Naive thymus-derived CD4-positive, alpha-beta T cell (primary cell): ENCODE measurements around the gene C1QTNF3. TPM values are rescaled to one million over a fixed set of nuclear protein-coding genes. Genes with fewer than 3 reads are reported as not detected.

Experiments used
- ATAC-seq: fragments of 150-1000 bp; cut with Tn5 transposase; 2 replicates; pipeline ENCODE4 v1.10.0; 2021; ENCODE audit warnings: mild to moderate bottlenecking, moderate library complexity
- CTCF ChIA-PET: fragments of 350-600 bp; sonication (Branson Sonifier 250); formaldehyde crosslinking; loops from one replicate; lab custom pipeline; 2021; ENCODE audit warnings: antibody characterized with exemption; lab: Charles Lee
- POLR2A ChIA-PET: fragments of 350-600 bp; sonication (Branson Sonifier 250); formaldehyde crosslinking; loops from one replicate; lab custom pipeline; 2021; ENCODE audit warnings: antibody characterized with exemption, inconsistent platforms; lab: Charles Lee
- DNase-seq, 9 donors: peaks; one replicate each; pipeline versions ENCODE4 v3.0.0 to v3.0.0-alpha.2; 2020 to 2022; ENCODE audit warnings: mixed read lengths in 1 of 9
- H3K27ac ChIP-seq: one replicate; pipeline ENCODE4 v1.7.0; 2013; ENCODE audit warnings: mild to moderate bottlenecking, low read depth, low read length, moderate library complexity
- H3K27me3 ChIP-seq, 2 donors: one replicate each; pipeline ENCODE4 v1.7.0; 2013; ENCODE audit warnings: low read length in 2 of 2, mild to moderate bottlenecking in 2 of 2, moderate library complexity in 2 of 2; ENCODE audit not compliant: control insufficient read depth in 2 of 2, insufficient read depth in 2 of 2
- H3K36me3 ChIP-seq, 3 experiments: 1 replicate in 2 of 3; 2 replicates in 1 of 3; pipeline ENCODE4 v1.7.0; 2013; ENCODE audit warnings: low read length in 3 of 3, mild to moderate bottlenecking in 3 of 3, moderate library complexity in 1 of 3; ENCODE audit not compliant: insufficient read depth in 3 of 3, control insufficient read depth in 2 of 3
- H3K4me1 ChIP-seq, 2 donors: one replicate each; pipeline ENCODE4 v1.7.0; 2013; ENCODE audit warnings: low read length in 2 of 2, mild to moderate bottlenecking in 2 of 2, moderate library complexity in 1 of 2; ENCODE audit not compliant: control insufficient read depth in 2 of 2, insufficient read depth in 2 of 2
- H3K4me3 ChIP-seq: 2 replicates; pipeline ENCODE4 v1.7.0; 2013; ENCODE audit warnings: mild to moderate bottlenecking, low read length
- H3K9me3 ChIP-seq, 3 experiments: 1 replicate in 2 of 3; 2 replicates in 1 of 3; pipeline ENCODE4 v1.7.0; 2013; ENCODE audit warnings: low read length in 3 of 3; ENCODE audit not compliant: control insufficient read depth in 2 of 3
- H3K27ac Mint-ChIP-seq, 9 donors: one replicate each; pipeline ENCODE4 v1.8.0; 2020 to 2022; ENCODE audit warnings: mixed read lengths in 9 of 9, mild to moderate bottlenecking in 8 of 9, moderate library complexity in 5 of 9, inconsistent platforms in 2 of 9
- H3K27me3 Mint-ChIP-seq, 5 donors: one replicate each; pipeline ENCODE4 v1.8.0; 2021 to 2022; ENCODE audit warnings: mixed read lengths in 5 of 5, mild to moderate bottlenecking in 1 of 5
- H3K36me3 Mint-ChIP-seq, 5 donors: one replicate each; pipeline ENCODE4 v1.8.0; 2020 to 2022; ENCODE audit warnings: mixed read lengths in 5 of 5, mild to moderate bottlenecking in 3 of 5, inconsistent platforms in 1 of 5
- H3K4me1 Mint-ChIP-seq, 7 donors: one replicate each; pipeline ENCODE4 v1.8.0; 2020 to 2022; ENCODE audit warnings: mixed read lengths in 7 of 7, mild to moderate bottlenecking in 3 of 7, inconsistent platforms in 1 of 7
- H3K4me3 Mint-ChIP-seq, 10 donors: one replicate each; pipeline ENCODE4 v1.8.0; 2020 to 2022; ENCODE audit warnings: mild to moderate bottlenecking in 10 of 10, mixed read lengths in 10 of 10, moderate library complexity in 6 of 10, inconsistent platforms in 2 of 10
- H3K9me3 Mint-ChIP-seq, 11 donors: one replicate each; pipeline ENCODE4 v1.8.0; 2020 to 2022; ENCODE audit warnings: mixed read lengths in 11 of 11, mild to moderate bottlenecking in 4 of 11, inconsistent platforms in 1 of 11, moderate library complexity in 1 of 11
- intact Hi-C, 2 donors: fragments of 100-400 bp; cut with micrococcal nuclease; formaldehyde crosslinking; loops; one replicate each; pipeline ENCODE4 v1.15.1; 2023
- polyA plus RNA-seq, 2 donors: library from polyadenylated mRNA; unstranded; fragments of 300-500 nt; fragmentation: Illumina TruSeq; gene quantifications; one replicate each; pipeline ENCODE4 v1.2.3, GENCODE V29; 2021
- total RNA-seq, 6 experiments: library from RNA in 5 of 6; stranded (reverse) in 5 of 6; gene quantifications; 1 replicate in 5 of 6; 2 replicates in 1 of 6; pipeline ENCODE4 v1.2.3 and lab custom pipeline; 2021 to 2026

C1QTNF3 gene
- total and polyA plus RNA-seq, 7 experiments from 2014 or later, result 0.32 to 8.8 (median 5.8) TPM

GRCh38 chr5:33992864-33993263 lies 50.1 kb downstream of the C1QTNF3 start:
- Histone ChIP-seq H3K36me3 (peaks cover 0 to 12% (median 4%) of the 10 kb centered on the region in 3 experiments), H3K4me3 (no peak overlapping the region), H3K4me1 (no peaks in the 10 kb centered on the region), H3K27ac (no peak overlapping the region), H3K9me3 (no peaks in the 10 kb centered on the region), H3K27me3 (no peaks in the 10 kb centered on the region)
- Mint-ChIP-seq H3K9me3 (peaks cover 0 to 8% (median 0%) of the 10 kb centered on the region in 11 donors), H3K4me1 (peaks cover 4 to 41% (median 6%) of the 10 kb centered on the region in 7 donors), H3K27ac (no peak overlapping the region), H3K36me3 (peaks cover 21 to 40% (median 22%) of the 10 kb centered on the region in 5 donors), H3K4me3 (no peak overlapping the region), H3K27me3 (no peaks in the 10 kb centered on the region)
- POLR2A ChIA-PET, result no interaction called here
- intact Hi-C loops, result no loop called here
- CTCF ChIA-PET, result no interaction called here
- DNase-seq (no peak), ATAC-seq (no peak)

GRCh38 chr5:33985447-33985846 lies 57.6 kb downstream of the C1QTNF3 start:
- ChIA-PET CTCF (no interaction called here), POLR2A (no interaction called here)
- Histone ChIP-seq H3K27ac (no peak overlapping the region), H3K9me3 (no peaks in the 10 kb centered on the region), H3K4me3 (no peak overlapping the region), H3K4me1 (no peaks in the 10 kb centered on the region), H3K27me3 (no peaks in the 10 kb centered on the region), H3K36me3 (peaks cover 0 to 12% (median 4%) of the 10 kb centered on the region in 3 experiments)
- ATAC-seq (no peak), DNase-seq (no peak)
- intact Hi-C loops, result no loop called here
- Mint-ChIP-seq H3K4me1 (no peaks in the 10 kb centered on the region), H3K9me3 (peaks cover 0 to 12% (median 0%) of the 10 kb centered on the region in 11 donors), H3K27ac (no peak overlapping the region), H3K36me3 (peaks cover 9 to 23% (median 22%) of the 10 kb centered on the region in 5 donors), H3K4me3 (no peak overlapping the region), H3K27me3 (no peaks in the 10 kb centered on the region)

GRCh38 chr5:33984671-33985124 lies 58.3 kb downstream of the C1QTNF3 start, which contains the start of gene SLC45A2:
TSS of gene SLC45A2 (minus strand) at chr5:33984693. CDS start at chr5:33984583, 110 bp downstream.
- no peak within 1 kb of the TSS for H3K27ac ChIP-seq
- H3K27me3 ChIP-seq, result no peaks in the 10 kb centered on the region
- H3K4me1 ChIP-seq, result no peaks in the 10 kb centered on the region
- H3K4me3 ChIP-seq, result no peak within 1 kb of the TSS
- Mint-ChIP-seq H3K4me3 (no peak within 1 kb of the TSS), H3K27me3 (no peaks in the 10 kb centered on the region), H3K36me3 (peaks cover 11 to 23% (median 21%) of the 10 kb centered on the region in 5 donors), H3K27ac (peak within 1 kb of the TSS in 1 of 9 donors; percentile 41), H3K9me3 (peaks cover 0 to 12% (median 0%) of the 10 kb centered on the region in 11 donors), H3K4me1 (no peaks in the 10 kb centered on the region)
- intact Hi-C loops, result no loop called here
- H3K9me3 ChIP-seq, result no peaks in the 10 kb centered on the region
- ChIA-PET POLR2A (no interaction called here), CTCF (interaction anchor here (1.3 kb wide), 1 partner anchor 14 kb away, joined by 4 read pairs; no protein-coding TSS in a partner anchor)
- no peak for DNase-seq
- no peak for ATAC-seq
- H3K36me3 ChIP-seq, result peaks cover 0 to 12% (median 4%) of the 10 kb centered on the region in 3 experiments

- peaks cover 0 to 3% (median 0%) of the 10 kb centered on the region in 5 donors for H3K27me3 Mint-ChIP-seq
Measured at GRCh38 chr5:33984178-33984577, 58.8 kb downstream of the C1QTNF3 start.

GRCh38 chr5:33981408-33982162 lies 61.4 kb downstream of the C1QTNF3 start:
- peaks cover 0 to 5% (median 3%) of the 10 kb centered on the region in 5 donors for H3K27me3 Mint-ChIP-seq
- no peaks in the 10 kb centered on the region for H3K36me3 ChIP-seq
- H3K9me3 Mint-ChIP-seq, result peaks cover 0 to 1% (median 0%) of the 10 kb centered on the region in 11 donors
- DNase-seq, result no peak
- no peak overlapping the region for H3K27ac Mint-ChIP-seq
- no peaks in the 10 kb centered on the region for H3K4me1 ChIP-seq
- no peak overlapping the region for H3K27ac ChIP-seq
- no peaks in the 10 kb centered on the region for H3K27me3 ChIP-seq
- CTCF ChIA-PET, result no interaction called here
- no peaks in the 10 kb centered on the region for H3K4me1 Mint-ChIP-seq
- peaks cover 0 to 4% (median 0%) of the 10 kb centered on the region in 5 donors for H3K36me3 Mint-ChIP-seq
- H3K9me3 ChIP-seq, result no peaks in the 10 kb centered on the region
- POLR2A ChIA-PET, result no interaction called here
- intact Hi-C loops, result no loop called here
- H3K4me3 Mint-ChIP-seq, result no peak overlapping the region
- no peak for ATAC-seq
- no peak overlapping the region for H3K4me3 ChIP-seq

More at GRCh38 chr5:33984178-33984577, 58.8 kb downstream of the C1QTNF3 start:
- no peaks in the 10 kb centered on the region for H3K9me3 ChIP-seq
- DNase-seq, result no peak
- ChIA-PET POLR2A (no interaction called here), CTCF (interaction anchor here (1.3 kb wide), 1 partner anchor 14 kb away, joined by 4 read pairs; no protein-coding TSS in a partner anchor)
- H3K27ac ChIP-seq, result no peak overlapping the region
- no peak overlapping the region for H3K4me3 ChIP-seq
- ATAC-seq, result no peak
- Mint-ChIP-seq H3K9me3 (peaks cover 0 to 12% (median 0%) of the 10 kb centered on the region in 11 donors), H3K27ac (peak overlapping the region in 1 of 9 donors; percentile 41), H3K4me3 (no peak overlapping the region), H3K4me1 (no peaks in the 10 kb centered on the region), H3K36me3 (peaks cover 11 to 20% (median 18%) of the 10 kb centered on the region in 5 donors)
- intact Hi-C loops, result no loop called here
- H3K36me3 ChIP-seq, result peaks cover 0 to 12% (median 4%) of the 10 kb centered on the region in 3 experiments
- no peaks in the 10 kb centered on the region for H3K27me3 ChIP-seq
- no peaks in the 10 kb centered on the region for H3K4me1 ChIP-seq

- H3K27ac Mint-ChIP-seq, result no peak overlapping the region
- peaks cover 0 to 4% (median 0%) of the 10 kb centered on the region in 5 donors for H3K36me3 Mint-ChIP-seq
- no peaks in the 10 kb centered on the region for H3K4me1 Mint-ChIP-seq
- H3K27me3 Mint-ChIP-seq, result peaks cover 0 to 6% (median 5%) of the 10 kb centered on the region in 5 donors
- no peak overlapping the region for H3K4me3 Mint-ChIP-seq
- H3K27ac ChIP-seq, result no peak overlapping the region
- no peaks in the 10 kb centered on the region for H3K36me3 ChIP-seq
- no peak for ATAC-seq
- no peaks in the 10 kb centered on the region for H3K4me1 ChIP-seq
- H3K9me3 ChIP-seq, result no peaks in the 10 kb centered on the region
- DNase-seq, result no peak
- H3K9me3 Mint-ChIP-seq, result peaks cover 0 to 2% (median 0%) of the 10 kb centered on the region in 11 donors
- POLR2A ChIA-PET, result no interaction called here
- CTCF ChIA-PET, result interaction anchor here (0.6 kb wide), 1 partner anchor 1169 kb away, joined by 3 read pairs; no protein-coding TSS in a partner anchor
- intact Hi-C loops, result no loop called here
- no peak overlapping the region for H3K4me3 ChIP-seq
- no peaks in the 10 kb centered on the region for H3K27me3 ChIP-seq
Measured at GRCh38 chr5:33980030-33980429, 63.0 kb downstream of the C1QTNF3 start.
